ENCODE measurements around the gene PAK2. TPM values are rescaled to one million over a fixed set of nuclear protein-coding genes. Genes with fewer than 3 reads are reported as not detected.
"Not testable (repeated sequence)": the region's sequence is repeated elsewhere in the genome, so short reads cannot be mapped to it uniquely, and the experiment has no call there.

PAK2 gene
- total and polyA plus RNA-seq, 2 donors from 2014 or later: 13.4 to 67.1 TPM

- no peak for TF ChIP-seq CTCF (IDR thresholded peaks at IDR 0.05; ENCODE audit: borderline replicate concordance, extremely low read depth, insufficient read depth)
Measured at GRCh38 chr3:196737655-196738054, 2.0 kb upstream of the PAK2 start.

GRCh38 chr3:196740481-196741248, 1.0 kb downstream of the PAK2 start:
- intact Hi-C loops (cut with DNase I): no loop called here
- Histone ChIP-seq H3K27ac (ENCODE audit: low read depth in 2 of 2, low read length in 2 of 2) (peak overlapping the region; percentile 89 to 95), H3K4me3 (ENCODE audit: low read length in 3 of 3) (peak overlapping the region; percentile 63 to 96 (median 80)), H3K9me3 (ENCODE audit: control insufficient read depth in 2 of 3, insufficient read depth in 1 of 3, low read length in 3 of 3) (no peaks in the 10 kb centered on the region), H3K4me1 (ENCODE audit: control insufficient read depth in 2 of 3, insufficient read depth in 2 of 3, low read depth in 1 of 3, low read length in 3 of 3) (peaks cover 0 to 6% (median 0%) of the 10 kb centered on the region in 3 donors), H3K36me3 (ENCODE audit: control insufficient read depth in 2 of 3, insufficient read depth in 3 of 3, low read length in 3 of 3) (no peaks in the 10 kb centered on the region), H3K9ac (ENCODE audit: low read length in 3 of 3) (peak overlapping the region; percentile 68 to 96 (median 92)), H3K27me3 (ENCODE audit: control insufficient read depth, insufficient read depth, low read length) (no peaks in the 10 kb centered on the region)
- FAIRE-seq (no peak), DNase-seq (peak in 4 of 5 donors; percentile 63 to 82 (median 70))
- TF ChIP-seq CTCF (IDR thresholded peaks at IDR 0.05; ENCODE audit: borderline replicate concordance, extremely low read depth, insufficient read depth): no peak

More at GRCh38 chr3:196737655-196738054, 2.0 kb upstream of the PAK2 start:
- no peak overlapping the region for H3K4me3 ChIP-seq (ENCODE audit: low read length in 3 of 3)
- intact Hi-C loops (cut with DNase I): no loop called here
- H3K4me1 ChIP-seq (ENCODE audit: control insufficient read depth in 2 of 3, insufficient read depth in 2 of 3, low read depth in 1 of 3, low read length in 3 of 3): peaks cover 0 to 6% (median 0%) of the 10 kb centered on the region in 3 donors
- no peaks in the 10 kb centered on the region for H3K36me3 ChIP-seq (ENCODE audit: control insufficient read depth in 2 of 3, insufficient read depth in 3 of 3, low read length in 3 of 3)
- FAIRE-seq (no peak), DNase-seq (no peak)
- no peak overlapping the region for H3K9ac ChIP-seq (ENCODE audit: low read length in 3 of 3)
- no peak overlapping the region for H3K27ac ChIP-seq (ENCODE audit: low read depth in 2 of 2, low read length in 2 of 2)
- no peaks in the 10 kb centered on the region for H3K27me3 ChIP-seq (ENCODE audit: control insufficient read depth, insufficient read depth, low read length)
- H3K9me3 ChIP-seq (ENCODE audit: control insufficient read depth in 2 of 3, insufficient read depth in 1 of 3, low read length in 3 of 3): no peaks in the 10 kb centered on the region

GRCh38 chr3:196741249-196741889, 1.7 kb downstream of the PAK2 start:
- intact Hi-C loops (cut with DNase I): no loop called here
- Histone ChIP-seq H3K27me3 (ENCODE audit: control insufficient read depth, insufficient read depth, low read length) (no peaks in the 10 kb centered on the region), H3K4me3 (ENCODE audit: low read length in 3 of 3) (peak overlapping the region; percentile 63 to 96 (median 80)), H3K9me3 (ENCODE audit: control insufficient read depth in 2 of 3, insufficient read depth in 1 of 3, low read length in 3 of 3) (no peaks in the 10 kb centered on the region), H3K4me1 (ENCODE audit: control insufficient read depth in 2 of 3, insufficient read depth in 2 of 3, low read depth in 1 of 3, low read length in 3 of 3) (peaks cover 0 to 6% (median 0%) of the 10 kb centered on the region in 3 donors), H3K9ac (ENCODE audit: low read length in 3 of 3) (peak overlapping the region; percentile 68 to 96 (median 92)), H3K27ac (ENCODE audit: low read depth in 2 of 2, low read length in 2 of 2) (peak overlapping the region; percentile 89 to 95), H3K36me3 (ENCODE audit: control insufficient read depth in 2 of 3, insufficient read depth in 3 of 3, low read length in 3 of 3) (no peaks in the 10 kb centered on the region)
- FAIRE-seq: no peak
- DNase-seq: peak in 2 of 5 donors; percentile 5 to 37
- TF ChIP-seq CTCF (IDR thresholded peaks at IDR 0.05; ENCODE audit: borderline replicate concordance, extremely low read depth, insufficient read depth): no peak

- H3K4me3 ChIP-seq (ENCODE audit: low read length in 3 of 3); H3K9me3 ChIP-seq (ENCODE audit: control insufficient read depth in 2 of 3, insufficient read depth in 1 of 3, low read length in 3 of 3); intact Hi-C loops (cut with DNase I); H3K4me1 ChIP-seq (ENCODE audit: control insufficient read depth in 2 of 3, insufficient read depth in 2 of 3, low read depth in 1 of 3, low read length in 3 of 3); FAIRE-seq; H3K27ac ChIP-seq (ENCODE audit: low read depth in 2 of 2, low read length in 2 of 2); DNase-seq; H3K9ac ChIP-seq (ENCODE audit: low read length in 3 of 3); H3K36me3 ChIP-seq (ENCODE audit: control insufficient read depth in 2 of 3, insufficient read depth in 3 of 3, low read length in 3 of 3); H3K27me3 ChIP-seq (ENCODE audit: control insufficient read depth, insufficient read depth, low read length): not testable (repeated sequence)
Measured at GRCh38 chr3:196743569-196743968, 3.9 kb downstream of the PAK2 start.

Data from kidney (tissue), 14 donors.